B cell (primary cell): ENCODE data around the gene RAMAC. TPM values are rescaled to one million over a fixed set of nuclear protein-coding genes. Genes with fewer than 3 reads are reported as not detected.
"Not testable (repeated sequence)": the region's sequence is repeated elsewhere in the genome, so short reads cannot be mapped to it uniquely, and the experiment has no call there.

Source experiments
- ATAC-seq: fragments of 200-7000 bp; cut with Tn5 transposase; one replicate; pipeline ENCODE4 v1.10.0; 2021; ENCODE audit warnings: low read depth, mild to moderate bottlenecking, moderate number of reproducible peaks, moderate library complexity
- CTCF ChIA-PET: fragments of 350-600 bp; sonication (Branson Sonifier 250); formaldehyde crosslinking; loops from one replicate; lab custom pipeline; 2021; ENCODE audit warnings: antibody characterized with exemption, inconsistent platforms; lab: Charles Lee
- POLR2A ChIA-PET: fragments of 350-600 bp; sonication (Branson Sonifier 250); formaldehyde crosslinking; loops from one replicate; lab custom pipeline; 2021; ENCODE audit warnings: antibody characterized with exemption; lab: Charles Lee
- DNase-seq: peaks from one replicate; pipeline ENCODE4 v3.0.0; 2013
- H2AFZ ChIP-seq: 2 replicates; pipeline ENCODE4 v1.6.1; 2012; ENCODE audit warnings: mild to moderate bottlenecking, low read depth, low read length; ENCODE audit not compliant: insufficient read depth, poor library complexity, severe bottlenecking
- H3K27ac ChIP-seq, 2 donors: 1 replicate in 1 of 2; 2 replicates in 1 of 2; pipeline ENCODE4 v1.5.1; 2012 to 2013; ENCODE audit warnings: low read length in 2 of 2, mild to moderate bottlenecking in 2 of 2, moderate library complexity in 1 of 2
- H3K27me3 ChIP-seq, 4 experiments: fragments of 200-600 bp in 1 of 4; sonication (generic) in 1 of 4; replicated peaks in 1 of 4; 1 replicate in 2 of 4; 2 replicates in 2 of 4; pipeline versions ENCODE4 v1.6.1 to v1.7.0; 2013 to 2016; ENCODE audit warnings: low read length in 3 of 4, mild to moderate bottlenecking in 2 of 4, mixed read lengths in 1 of 4, moderate library complexity in 1 of 4; ENCODE audit not compliant: insufficient read depth in 4 of 4, control insufficient read depth in 3 of 4; ENCODE audit errors: control extremely low read depth in 1 of 4
- H3K36me3 ChIP-seq, 2 experiments: replicated peaks in 1 of 2; 1 replicate in 1 of 2; 2 replicates in 1 of 2; pipeline versions ENCODE4 v1.6.1 to v1.7.1; 2013; ENCODE audit warnings: low read length in 1 of 2; ENCODE audit not compliant: insufficient read depth in 2 of 2, control insufficient read depth in 1 of 2; ENCODE audit errors: control extremely low read depth in 1 of 2, extremely low read depth in 1 of 2
- H3K4me1 ChIP-seq, 2 donors: fragments of 200-600 bp in 1 of 2; sonication (generic) in 1 of 2; 1 replicate in 1 of 2; 2 replicates in 1 of 2; pipeline versions ENCODE4 v1.5.1 to v1.6.1; 2013 to 2017; ENCODE audit warnings: low read length in 2 of 2; ENCODE audit not compliant: control insufficient read depth in 2 of 2, insufficient read depth in 2 of 2
- H3K4me2 ChIP-seq: replicated peaks from 2 replicates; pipeline ENCODE3; 2012; ENCODE audit warnings: mild to moderate bottlenecking, low read depth, low read length; ENCODE audit not compliant: poor library complexity, severe bottlenecking
- H3K4me3 ChIP-seq, 5 experiments: fragments of 200-600 bp in 1 of 5; sonication (generic) in 1 of 5; 1 replicate in 3 of 5; 2 replicates in 2 of 5; pipeline versions ENCODE4 v1.5.1 to v1.7.0; 2011 to 2016; ENCODE audit warnings: low read length in 4 of 5, mild to moderate bottlenecking in 4 of 5, low read depth in 2 of 5, control low read depth in 1 of 5, moderate library complexity in 1 of 5; ENCODE audit not compliant: insufficient read depth in 1 of 5; ENCODE audit errors: control extremely low read depth in 1 of 5, extremely low read depth in 1 of 5
- H3K79me2 ChIP-seq: fragments of 200-600 bp; sonication (generic); one replicate; pipeline ENCODE4 v1.6.0; 2016; ENCODE audit warnings: low read length; ENCODE audit not compliant: control insufficient read depth, insufficient read depth
- H3K9ac ChIP-seq: fragments of 200-600 bp; sonication (generic); 2 replicates; pipeline ENCODE4 v1.6.1; 2017; ENCODE audit warnings: mild to moderate bottlenecking, low read length, moderate library complexity
- H3K9me3 ChIP-seq, 3 donors: one replicate each; pipeline versions ENCODE4 v1.6.1 to v1.7.1; 2013; ENCODE audit warnings: low read length in 2 of 3; ENCODE audit not compliant: control insufficient read depth in 2 of 3, insufficient read depth in 1 of 3; ENCODE audit errors: control extremely low read depth in 1 of 3
- H4K20me1 ChIP-seq: 2 replicates; pipeline ENCODE4 v1.6.0; 2012; ENCODE audit warnings: mild to moderate bottlenecking, low read length; ENCODE audit not compliant: insufficient read depth, control insufficient read depth, poor library complexity, severe bottlenecking
- H3K27ac Mint-ChIP-seq: one replicate; pipeline ENCODE4 v1.8.0; 2021; ENCODE audit warnings: mixed read lengths
- H3K27me3 Mint-ChIP-seq: one replicate; pipeline ENCODE4 v1.8.0; 2021; ENCODE audit warnings: mixed read lengths
- H3K4me1 Mint-ChIP-seq: one replicate; pipeline ENCODE4 v1.8.0; 2021; ENCODE audit warnings: mixed read lengths
- H3K4me3 Mint-ChIP-seq: one replicate; pipeline ENCODE4 v1.8.0; 2021; ENCODE audit warnings: mixed read lengths
- H3K9me3 Mint-ChIP-seq: one replicate; pipeline ENCODE4 v1.8.0; 2022; ENCODE audit warnings: mixed read lengths; ENCODE audit not compliant: insufficient read depth
- EZH2 ChIP-seq: IDR thresholded peaks from 2 replicates; pipeline ENCODE4 v1.6.1; 2012; ENCODE audit warnings: borderline replicate concordance, low read depth, mild to moderate bottlenecking, moderate library complexity, low read length; ENCODE audit not compliant: insufficient read depth, poor library complexity, severe bottlenecking
- WGBS: methylation state at CpG from one replicate; pipeline ENCODE4 v1.1.5; 2013; ENCODE audit warnings: missing lambda C conversion rate; ENCODE audit not compliant: insufficient coverage; 5-methylcytosine and 5-hydroxymethylcytosine counted together
- intact Hi-C: fragments of 100-400 bp; cut with micrococcal nuclease; formaldehyde crosslinking; loops from one replicate; pipeline ENCODE4 v1.10.0; 2022
- polyA plus RNA-seq: library from polyadenylated mRNA; depleted of rRNA; stranded (reverse); fragments of >200 nt; gene quantifications from 2 replicates; pipeline ENCODE4 v1.2.3, GENCODE V29; 2012
- total RNA-seq, 2 donors: library from RNA; stranded (reverse); fragments of 120-200 nt in 1 of 2; gene quantifications; 1 replicate in 1 of 2; 2 replicates in 1 of 2; pipeline versions ENCODE4 v1.2.3 to v1.2.4, GENCODE V29; 2013 to 2022
- TF ChIP-seq, protein P1 (sequence below): fragments of 200-600 bp; IDR thresholded peaks from one replicate; pipeline ENCODE4 v1.8.0; 2022; ENCODE audit warnings: antibody characterized with exemption, mild to moderate bottlenecking

RAMAC gene
- total and polyA plus RNA-seq, 2 donors (not counting 1 experiment from before 2014, with no cell fraction given) = 7.7 to 20.2 TPM

DNA sequence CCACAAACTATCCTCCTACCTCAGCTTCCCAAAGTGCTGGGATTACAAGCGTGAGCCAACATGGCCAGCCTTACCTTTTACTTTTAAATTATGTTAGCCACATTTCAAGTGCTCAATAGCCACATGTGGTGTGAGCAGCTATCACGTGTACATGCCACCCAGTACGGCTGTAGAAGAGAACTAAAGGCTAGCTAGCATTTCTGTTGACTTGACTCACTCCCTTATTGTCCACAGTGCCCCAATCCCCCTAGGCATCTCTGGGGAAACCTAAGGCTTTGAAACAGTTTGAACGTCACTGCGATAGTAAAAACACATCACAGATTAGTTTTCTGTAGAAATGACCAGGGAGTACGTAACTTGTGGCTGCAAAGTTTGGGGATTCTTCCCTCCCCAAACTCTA is 13.4 kb downstream of the RAMAC start:
- no peaks in the 10 kb centered on the region for H3K36me3 ChIP-seq
- Mint-ChIP-seq H3K27ac (no peak overlapping the region), H3K4me1 (peaks cover 7% of the 10 kb centered on the region), H3K4me3 (no peak overlapping the region), H3K27me3 (no peaks in the 10 kb centered on the region), H3K9me3 (no peaks in the 10 kb centered on the region)
- no peak overlapping the region for H3K9ac ChIP-seq
- ATAC-seq (no peak), DNase-seq (no peak)
- peaks cover 6 to 8% of the 10 kb centered on the region in 2 donors for H3K4me1 ChIP-seq
- H3K27me3 ChIP-seq = no peaks in the 10 kb centered on the region
- no peaks in the 10 kb centered on the region for H4K20me1 ChIP-seq
- 93% methylated on average over 3 of the region's 6 CpGs for WGBS
- no peaks in the 10 kb centered on the region for H3K9me3 ChIP-seq
- TF ChIP-seq EZH2 = no peak
- CTCF ChIA-PET = interaction anchor here (0.8 to 3.8 kb wide), 17 partner anchors 12 to 472 kb away, joined by 3 to 27 read pairs (median 5); partner anchors contain the start of genes C15orf40, FSD2, RAMAC and RPS17
- H3K27ac ChIP-seq = peak overlapping the region in 1 of 2 donors; percentile 62
- no peak overlapping the region for H3K4me3 ChIP-seq
- POLR2A ChIA-PET = no interaction called here
- no peak overlapping the region for H3K4me2 ChIP-seq
- intact Hi-C loops = no loop called here
- no peaks in the 10 kb centered on the region for H3K79me2 ChIP-seq
- H2AFZ ChIP-seq = no peak overlapping the region

- no peaks in the 10 kb centered on the region for H4K20me1 ChIP-seq
- 20% methylated on average over 2 of the region's 6 CpGs for WGBS
- TF ChIP-seq EZH2 = no peak
- TF ChIP-seq, protein P1, sequence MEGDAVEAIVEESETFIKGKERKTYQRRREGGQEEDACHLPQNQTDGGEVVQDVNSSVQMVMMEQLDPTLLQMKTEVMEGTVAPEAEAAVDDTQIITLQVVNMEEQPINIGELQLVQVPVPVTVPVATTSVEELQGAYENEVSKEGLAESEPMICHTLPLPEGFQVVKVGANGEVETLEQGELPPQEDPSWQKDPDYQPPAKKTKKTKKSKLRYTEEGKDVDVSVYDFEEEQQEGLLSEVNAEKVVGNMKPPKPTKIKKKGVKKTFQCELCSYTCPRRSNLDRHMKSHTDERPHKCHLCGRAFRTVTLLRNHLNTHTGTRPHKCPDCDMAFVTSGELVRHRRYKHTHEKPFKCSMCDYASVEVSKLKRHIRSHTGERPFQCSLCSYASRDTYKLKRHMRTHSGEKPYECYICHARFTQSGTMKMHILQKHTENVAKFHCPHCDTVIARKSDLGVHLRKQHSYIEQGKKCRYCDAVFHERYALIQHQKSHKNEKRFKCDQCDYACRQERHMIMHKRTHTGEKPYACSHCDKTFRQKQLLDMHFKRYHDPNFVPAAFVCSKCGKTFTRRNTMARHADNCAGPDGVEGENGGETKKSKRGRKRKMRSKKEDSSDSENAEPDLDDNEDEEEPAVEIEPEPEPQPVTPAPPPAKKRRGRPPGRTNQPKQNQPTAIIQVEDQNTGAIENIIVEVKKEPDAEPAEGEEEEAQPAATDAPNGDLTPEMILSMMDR = peak; percentile 72
- H3K9me3 ChIP-seq = no peaks in the 10 kb centered on the region
- H3K27ac Mint-ChIP-seq = peak overlapping the region; percentile 91
- no peaks in the 10 kb centered on the region for H3K27me3 Mint-ChIP-seq
- ATAC-seq (peak; percentile 83), DNase-seq (peak; percentile 68)
- intact Hi-C loops = loop anchor here (2.0 kb wide), 2 partner anchors 151 to 459 kb away; partner anchors contain the start of gene RPS17
- no peaks in the 10 kb centered on the region for H3K79me2 ChIP-seq
- peak overlapping the region; percentile 54 for H3K9ac ChIP-seq
- ChIA-PET CTCF (interaction anchor here (0.7 to 3.8 kb wide), 22 partner anchors 11 to 473 kb away, joined by 3 to 27 read pairs (median 5); partner anchors contain the start of genes C15orf40, FSD2, RAMAC and RPS17), POLR2A (no interaction called here)
- peak overlapping the region in 3 of 5 experiments; percentile 29 to 44 (median 40) for H3K4me3 ChIP-seq
- H2AFZ ChIP-seq = peak overlapping the region; percentile 67
- H3K4me1 Mint-ChIP-seq = peaks cover 7% of the 10 kb centered on the region
- peak overlapping the region in 1 of 2 donors; percentile 62 for H3K27ac ChIP-seq
- peaks cover 0 to 4% of the 10 kb centered on the region in 2 experiments for H3K36me3 ChIP-seq
- peaks cover 6 to 8% of the 10 kb centered on the region in 2 donors for H3K4me1 ChIP-seq
- H3K4me3 Mint-ChIP-seq = peak overlapping the region; percentile 88
- H3K9me3 Mint-ChIP-seq = no peaks in the 10 kb centered on the region
- peak overlapping the region; percentile 64 for H3K4me2 ChIP-seq
- H3K27me3 ChIP-seq = no peaks in the 10 kb centered on the region
Observed at GRCh38 chr15:82999905-83000671, 14.1 kb downstream of the RAMAC start.

- H3K27me3 Mint-ChIP-seq, H3K27ac ChIP-seq, H3K4me3 ChIP-seq, H3K4me1 Mint-ChIP-seq, H2AFZ ChIP-seq, ATAC-seq, H3K4me3 Mint-ChIP-seq, H4K20me1 ChIP-seq, H3K9me3 Mint-ChIP-seq, H3K79me2 ChIP-seq, H3K27me3 ChIP-seq, DNase-seq, POLR2A ChIA-PET, H3K9me3 ChIP-seq, H3K4me1 ChIP-seq, H3K36me3 ChIP-seq: not testable (repeated sequence)
- CTCF ChIA-PET = interaction anchor here (1.0 to 3.8 kb wide), 17 partner anchors 10 to 470 kb away, joined by 3 to 27 read pairs (median 6); partner anchors contain the start of genes C15orf40, FSD2, RAMAC and RPS17
- Histone ChIP-seq H3K9ac (peak overlapping the region; percentile 54), H3K4me2 (peak overlapping the region; percentile 64)
- WGBS = 100% methylated on average over 3 of the region's 3 CpGs
- intact Hi-C loops = loop anchor here (2.0 kb wide), 2 partner anchors 152 to 460 kb away; partner anchors contain the start of gene RPS17
- H3K27ac Mint-ChIP-seq = peak overlapping the region; percentile 91
Observed at GRCh38 chr15:83000672-83001031, 14.6 kb downstream of the RAMAC start.
